NCI-H1105 treated with DMSO at 0.1 percent for 48 hours (cell line): ENCODE results near the gene MAML1.
A peak's percentile ranks its signal among the peaks of the same experiment; 100 is the strongest.

Source experiments
- DNase-seq: peaks from one replicate; lab custom pipeline; 2025; lab: John Stamatoyannopoulos, UW

Gene MAML1

DNA sequence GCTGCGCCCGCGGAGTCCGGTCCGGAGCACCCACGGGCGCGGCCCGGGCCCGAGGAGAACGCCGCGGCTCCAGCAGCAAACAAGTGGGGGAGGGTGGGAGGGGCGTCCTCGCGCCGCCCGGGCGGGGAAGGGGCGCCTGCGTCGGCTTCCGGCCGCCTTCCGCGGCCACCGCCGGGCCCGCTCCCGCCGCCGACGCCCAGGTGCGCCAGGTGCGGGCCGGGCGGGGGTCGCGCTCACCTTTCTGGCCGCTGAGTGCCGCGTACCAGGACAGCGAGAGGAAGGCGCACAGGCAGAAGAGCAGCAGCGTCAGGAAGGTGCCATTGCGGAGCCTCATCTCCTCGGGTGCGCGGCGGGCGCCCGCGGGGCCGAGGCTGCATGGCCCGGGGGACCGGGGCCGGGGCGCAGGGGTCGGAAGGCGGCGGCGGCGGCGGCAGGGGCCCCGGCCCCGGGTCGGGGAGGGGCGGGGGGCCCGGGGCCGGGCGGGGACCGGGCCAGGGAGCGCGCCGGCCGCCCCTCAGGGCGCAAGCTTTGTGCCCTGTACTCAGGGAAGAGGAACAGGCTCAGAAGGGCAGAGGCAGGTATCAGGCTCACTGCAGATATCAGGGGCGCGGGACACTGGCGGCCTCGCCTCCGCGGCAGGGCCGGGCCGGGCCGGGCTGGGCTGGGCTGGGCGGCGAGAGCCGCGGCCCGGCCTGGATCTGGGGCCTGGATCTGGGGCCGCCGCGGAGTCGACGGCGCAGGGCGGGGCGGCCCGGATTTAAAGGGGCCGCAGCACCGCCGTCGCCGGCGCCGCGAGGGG is 73.8 kb downstream of the MAML1 start, which contains the start of gene MGAT4B:
Gene MGAT4B (minus strand): TSS at position 617 of the 799 bp plus-strand sequence. CDS start 283 bp downstream, at position 334.
- DNase-seq: peak; percentile 42

DNA sequence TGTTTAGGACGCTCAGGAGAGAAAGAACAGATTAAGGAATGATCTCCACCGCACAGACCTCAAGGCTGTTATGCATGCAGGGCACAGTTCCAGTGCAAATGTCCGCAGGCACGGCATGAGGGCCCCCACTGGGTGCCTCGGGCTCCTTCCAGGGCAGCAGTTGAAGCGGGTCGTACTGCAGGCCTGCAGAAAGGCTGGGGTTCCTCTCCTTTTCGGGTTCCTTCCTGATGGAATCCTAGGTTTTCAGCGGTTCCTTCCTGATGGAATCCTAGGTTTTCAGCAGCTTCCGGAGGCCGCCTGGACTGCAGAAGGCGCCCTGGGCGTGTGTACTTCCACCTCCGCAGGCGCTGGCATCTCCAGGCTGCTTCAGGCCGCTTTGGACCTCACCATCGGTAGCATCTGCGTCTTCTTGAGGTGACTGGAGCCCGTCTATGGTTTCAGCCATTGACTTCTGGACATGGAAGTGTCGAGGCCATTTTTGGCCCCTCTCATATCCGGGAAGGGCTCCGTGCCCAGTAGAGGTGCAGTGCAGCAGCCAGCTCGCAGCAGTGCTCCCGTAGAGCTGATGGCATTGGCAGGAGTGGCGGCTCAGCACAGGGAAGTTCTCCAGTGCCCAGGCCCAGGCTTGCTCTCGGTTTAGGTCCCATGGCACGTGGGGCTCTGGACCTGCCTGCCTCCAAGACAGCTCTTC is 79.7 kb downstream of the MAML1 start:
- DNase-seq: no peak

DNA sequence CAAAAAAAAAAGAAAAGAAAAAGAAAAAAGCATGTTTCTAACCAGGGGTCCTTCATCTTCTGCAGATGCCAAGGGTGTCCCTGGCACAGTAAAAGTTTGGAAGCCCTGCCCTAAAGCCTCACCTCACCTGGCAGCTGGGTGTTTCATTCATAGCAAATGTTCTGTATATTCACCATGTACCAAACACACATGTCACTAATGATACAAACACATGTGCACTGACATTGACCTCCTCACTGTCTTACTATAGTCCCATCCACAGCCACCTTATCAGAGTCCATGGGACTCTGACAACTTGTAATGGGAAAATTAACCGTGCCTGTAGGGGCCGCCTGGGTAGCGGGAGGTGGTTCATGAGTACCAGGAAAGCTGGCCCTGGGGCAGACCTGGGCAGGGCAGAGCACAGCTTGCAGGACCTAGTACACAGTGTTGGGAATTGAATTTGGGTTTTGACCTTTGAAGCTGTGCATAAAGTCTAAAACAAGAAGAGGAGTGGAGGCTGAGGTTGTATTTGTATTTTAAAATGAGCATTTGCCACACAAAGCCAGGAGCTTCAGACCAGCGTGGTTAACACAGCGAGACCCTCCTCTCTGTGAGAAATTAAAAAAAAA is 80.5 kb downstream of the MAML1 start:
- DNase-seq: no peak

DNA sequence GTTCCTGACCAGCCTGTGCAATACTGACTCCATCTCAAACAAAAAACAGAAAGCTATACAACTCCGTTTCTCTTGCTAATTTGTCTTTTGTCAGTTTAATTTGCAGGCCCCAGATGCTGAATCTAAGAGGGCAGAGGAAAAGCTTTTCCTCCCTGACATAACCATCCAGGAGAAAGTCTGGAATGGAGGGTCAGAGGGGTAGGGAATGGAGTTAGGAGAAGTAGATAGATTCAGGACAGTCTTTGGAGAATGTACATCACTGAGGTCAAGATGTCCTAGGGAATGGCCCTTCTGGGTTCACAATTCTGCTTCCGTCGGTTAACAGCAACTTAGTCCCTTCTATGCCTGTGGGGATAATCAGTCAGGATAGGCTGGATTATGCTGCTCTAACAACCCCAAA is 81.5 kb downstream of the MAML1 start:
- no peak for DNase-seq

DNA sequence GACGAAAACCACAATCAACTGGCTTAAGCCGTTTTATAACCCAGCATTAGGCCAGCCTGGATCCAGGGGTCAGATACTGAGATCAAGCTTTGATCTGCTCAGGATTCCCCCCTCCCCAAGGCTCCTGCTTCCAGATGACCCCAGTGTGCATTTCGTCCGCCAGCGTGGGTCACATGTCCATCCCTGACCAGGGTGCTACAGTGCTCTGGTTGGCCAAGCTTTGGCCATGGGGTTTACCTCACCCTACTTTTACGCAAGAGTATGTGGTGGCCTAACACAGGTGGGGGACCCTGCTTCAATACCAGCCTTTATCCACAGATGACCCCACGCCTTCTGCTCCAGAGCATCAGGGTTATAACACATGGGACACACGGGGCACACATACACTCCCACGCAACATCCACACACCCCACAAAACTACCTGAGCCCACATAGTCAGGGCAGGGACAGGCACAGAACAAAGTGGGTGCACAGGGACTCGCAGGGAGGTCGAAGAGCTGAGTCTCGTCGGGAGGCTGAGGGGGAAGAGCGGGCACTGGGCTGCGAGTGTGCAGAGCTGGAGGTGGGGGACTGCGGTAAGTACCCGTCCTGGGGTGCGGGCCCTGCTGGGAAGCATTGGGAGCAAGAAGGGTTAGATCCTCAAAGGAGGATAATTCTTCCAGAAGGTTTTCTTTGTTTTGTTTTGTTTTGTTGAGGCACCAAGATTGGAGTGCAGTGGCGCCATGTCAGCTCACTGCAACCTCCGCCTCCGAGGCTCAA is 83.0 kb downstream of the MAML1 start:
- DNase-seq: no peak

DNA sequence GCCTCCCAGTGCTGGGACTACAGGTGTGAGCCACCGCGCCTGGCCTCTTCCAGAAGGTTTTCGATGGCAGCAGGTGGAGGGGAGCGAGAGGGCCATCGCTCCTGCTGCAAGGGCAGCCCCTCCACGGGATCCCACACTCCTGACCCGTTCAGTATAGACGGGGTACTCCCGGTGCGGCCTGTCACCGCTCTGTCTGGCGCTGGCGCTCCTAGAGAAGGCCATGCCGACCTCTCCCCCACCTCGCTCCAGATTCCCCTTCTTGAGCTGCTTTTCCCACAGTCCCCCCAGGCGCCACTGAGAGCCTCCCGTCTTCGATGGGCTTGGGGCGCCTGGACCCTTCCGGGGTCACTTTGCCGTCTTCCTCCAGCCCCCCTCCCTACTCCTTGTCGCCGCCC is 83.8 kb downstream of the MAML1 start:
- no peak for DNase-seq

DNA sequence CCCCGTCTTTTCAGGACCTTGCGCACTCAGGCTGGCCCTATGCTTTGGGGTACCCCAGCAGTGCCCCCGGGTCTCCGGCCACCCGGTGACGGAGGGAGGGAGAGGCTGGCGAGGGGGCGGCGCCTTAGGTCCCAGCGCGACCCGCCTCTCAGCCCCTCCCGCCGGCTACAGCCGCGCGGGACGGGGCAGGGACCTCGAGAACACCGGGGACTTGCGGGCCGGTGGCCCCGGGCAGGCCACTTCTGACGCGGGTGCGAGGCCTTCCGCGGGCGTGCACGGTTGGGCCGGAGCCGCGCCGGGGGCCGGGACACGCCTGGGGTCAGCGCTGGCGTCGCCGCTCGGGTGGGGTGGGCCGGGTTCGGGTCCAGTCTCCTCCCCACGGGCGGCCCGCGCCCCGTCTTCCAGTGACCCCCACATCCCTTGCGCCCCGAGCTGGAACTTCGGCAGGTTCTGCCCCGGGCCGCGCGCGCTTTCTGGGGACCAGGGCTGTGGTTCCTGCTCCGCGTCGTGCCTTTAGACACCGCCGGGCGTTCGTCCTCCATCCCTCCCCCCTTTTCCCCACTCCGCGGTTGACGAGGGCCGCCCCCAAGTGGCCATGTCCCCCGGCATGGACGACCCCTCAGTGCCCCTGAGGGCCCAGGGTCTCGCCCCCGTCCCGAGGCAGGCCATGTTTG is 84.3 kb downstream of the MAML1 start:
- DNase-seq: no peak

DNA sequence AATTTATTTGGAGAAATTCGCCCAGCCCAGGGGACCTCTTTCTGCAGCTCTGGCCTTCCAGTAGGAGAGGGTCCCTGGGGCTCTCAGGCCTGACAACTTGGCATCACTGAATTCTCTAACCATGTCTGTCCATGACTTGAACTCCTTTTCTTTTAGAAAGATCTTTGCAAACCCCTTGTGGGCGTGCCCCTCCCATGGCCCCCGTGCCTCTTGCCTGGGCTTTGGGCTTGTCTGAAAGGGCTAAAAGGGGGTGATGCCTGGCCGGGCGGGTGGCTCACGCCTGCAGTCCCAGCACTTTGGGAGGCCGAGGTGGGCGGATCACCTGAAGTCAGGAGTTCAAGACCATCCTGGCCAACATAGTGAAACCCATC is 84.8 kb downstream of the MAML1 start:
- DNase-seq: no peak

DNA sequence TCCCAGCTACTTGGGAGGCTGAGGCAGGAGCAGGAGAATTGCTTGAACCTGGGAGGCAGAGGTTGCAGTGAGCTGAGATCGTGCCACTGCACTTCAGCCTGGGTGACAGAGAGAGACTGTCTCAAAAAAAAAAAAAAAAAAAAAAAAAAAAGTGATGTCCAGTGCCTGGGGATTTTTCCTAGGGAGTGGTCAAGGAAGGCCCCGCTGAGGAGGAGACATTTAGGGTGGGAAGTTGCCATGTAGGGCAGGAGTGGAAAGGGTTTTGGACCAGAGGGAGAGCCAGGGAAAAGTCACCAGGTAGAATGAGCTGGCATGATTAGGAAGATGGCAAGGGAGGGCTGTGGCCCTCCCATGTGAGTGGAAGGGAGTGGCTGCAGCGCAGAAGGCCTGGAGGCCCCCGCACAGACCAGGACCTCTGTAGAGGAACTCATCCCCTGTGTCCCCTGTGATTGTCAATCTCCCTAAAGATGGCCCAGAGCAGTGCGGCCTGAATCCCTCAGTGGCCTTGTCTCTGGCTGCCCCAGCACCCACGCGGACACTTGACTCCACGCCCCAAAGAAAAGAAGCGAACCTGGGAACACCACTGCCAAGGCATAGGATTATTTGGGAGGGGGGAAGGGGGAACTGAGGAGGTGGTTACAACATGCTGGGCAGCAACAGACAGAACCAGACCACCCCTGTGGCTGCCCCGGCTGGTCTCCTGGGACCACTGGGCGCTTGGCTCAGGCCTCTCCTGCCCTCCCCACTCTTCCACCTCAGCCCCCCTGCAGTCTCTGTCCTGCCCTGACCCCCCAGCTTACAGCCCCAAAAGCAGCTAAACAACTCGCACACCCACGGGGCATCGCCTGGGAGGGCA is 85.5 kb downstream of the MAML1 start:
- DNase-seq: no peak

DNA sequence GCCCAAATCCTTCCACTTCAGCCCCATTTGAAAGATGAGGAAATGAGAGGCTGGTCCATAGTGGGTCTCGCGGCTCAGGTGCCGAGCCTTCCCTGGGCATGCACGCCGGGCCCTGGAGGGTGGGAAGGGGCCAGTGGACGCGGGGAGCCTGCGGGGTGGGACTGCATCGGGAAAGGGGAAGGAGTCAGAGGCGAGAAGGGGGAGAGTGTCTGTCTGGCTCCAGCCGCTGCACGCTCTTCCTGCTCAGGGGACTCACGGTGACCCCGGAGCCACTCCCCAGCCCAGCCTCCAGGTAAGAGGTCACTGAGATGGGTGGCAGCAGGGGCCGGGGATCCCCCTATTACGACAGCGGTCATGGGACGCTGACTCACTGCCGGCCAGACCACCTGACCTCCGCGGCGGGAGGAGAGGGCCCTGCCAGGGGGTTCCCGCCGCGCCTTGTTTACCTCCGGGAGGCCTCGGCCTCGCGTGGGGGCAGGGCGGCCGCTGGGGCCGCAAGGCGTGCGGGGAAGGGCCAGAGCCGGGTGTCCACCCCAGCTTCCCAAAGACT is 86.2 kb downstream of the MAML1 start:
- peak; percentile 61 for DNase-seq

DNA sequence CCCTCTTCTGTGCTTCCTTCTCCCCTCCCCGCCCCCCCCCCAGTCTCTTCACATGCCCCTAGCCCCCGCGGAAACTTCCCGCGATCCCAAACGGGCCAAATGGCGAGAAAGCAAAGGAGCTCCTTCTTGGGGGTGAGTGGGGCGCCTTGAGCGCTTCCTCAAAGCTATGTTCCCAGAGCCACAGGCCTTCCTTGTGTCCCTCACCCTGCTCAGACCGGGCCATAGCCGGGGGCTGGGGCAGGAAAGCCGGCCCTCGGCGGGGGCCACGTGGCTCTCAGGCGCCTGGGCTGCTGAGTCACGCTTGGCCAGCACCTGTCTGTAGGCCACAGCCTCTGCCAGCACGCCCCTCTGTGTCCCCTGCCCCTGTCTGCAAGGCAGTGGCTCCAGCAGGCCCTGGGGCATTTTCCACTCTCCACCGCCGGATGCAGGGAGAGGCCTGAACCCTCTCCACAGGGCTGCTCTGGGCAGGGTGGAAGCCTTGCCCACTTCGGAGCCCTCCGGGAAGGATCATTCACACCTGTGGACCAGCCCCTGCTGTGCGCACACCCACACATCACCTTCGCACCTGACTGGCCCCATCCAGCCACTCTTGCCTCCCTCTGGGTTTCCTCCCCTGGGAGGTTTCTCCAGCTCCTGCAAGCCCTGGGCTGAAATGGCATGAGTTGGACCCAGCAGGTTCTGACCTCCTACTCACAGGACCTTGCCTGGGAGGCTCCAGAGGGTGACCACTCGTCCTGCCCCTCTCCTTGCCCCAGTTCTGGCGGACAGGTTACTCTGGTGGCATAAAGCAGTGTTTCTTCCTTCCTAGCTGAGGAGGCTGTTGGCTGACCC is 86.9 kb downstream of the MAML1 start:
- peak; percentile 22 for DNase-seq

DNA sequence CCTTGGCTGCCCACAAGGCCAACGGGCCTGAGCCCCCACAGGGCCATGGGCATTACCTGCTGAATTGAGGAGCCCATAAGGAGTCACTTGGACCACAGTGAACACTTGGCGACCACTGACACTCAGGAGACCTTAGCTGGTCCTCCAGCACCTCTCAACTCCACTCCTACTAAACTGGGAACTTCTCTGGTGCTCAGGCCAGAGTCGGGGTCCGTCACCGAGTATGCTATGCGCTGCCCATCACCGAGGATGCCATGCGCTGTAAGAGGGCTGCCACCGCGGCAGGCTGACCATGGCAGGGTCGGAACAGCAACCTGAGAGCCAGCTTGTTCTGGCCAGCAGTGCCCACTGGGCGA is 87.5 kb downstream of the MAML1 start:
- DNase-seq: no peak

DNA sequence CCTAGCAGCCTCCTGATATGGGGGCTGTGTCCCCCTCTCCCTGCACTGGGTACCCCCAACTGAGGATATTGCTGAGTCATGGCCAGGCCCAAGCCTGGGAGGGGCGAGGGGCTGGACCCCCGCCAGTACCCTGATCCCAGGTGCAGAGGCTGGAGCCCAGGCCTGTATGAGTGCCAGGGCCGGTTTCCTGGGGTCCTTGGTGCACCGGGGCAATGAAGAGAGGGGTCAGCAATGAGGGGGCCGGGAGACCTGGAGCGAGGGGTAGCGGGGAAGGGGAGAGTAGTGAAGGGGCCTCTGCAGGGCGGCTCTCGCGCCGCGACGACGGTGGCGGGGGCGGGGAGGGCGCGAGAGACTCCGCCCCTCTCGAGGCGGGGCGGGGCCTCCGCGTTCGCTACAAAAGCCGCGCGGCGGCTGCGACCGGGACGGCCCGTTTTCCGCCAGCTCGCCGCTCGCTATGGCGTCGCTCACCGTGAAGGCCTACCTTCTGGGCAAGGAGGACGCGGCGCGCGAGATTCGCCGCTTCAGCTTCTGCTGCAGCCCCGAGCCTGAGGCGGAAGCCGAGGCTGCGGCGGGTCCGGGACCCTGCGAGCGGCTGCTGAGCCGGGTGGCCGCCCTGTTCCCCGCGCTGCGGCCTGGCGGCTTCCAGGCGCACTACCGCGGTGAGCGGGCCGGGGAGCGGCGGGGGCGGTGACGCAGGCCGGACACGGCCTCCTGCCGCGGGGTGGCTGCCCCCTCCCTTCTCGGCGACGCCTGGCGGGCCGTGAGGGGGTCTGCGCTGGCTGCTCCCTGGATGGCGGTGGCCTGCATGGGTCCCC is 88.1 kb downstream of the MAML1 start, which contains the start of gene SQSTM1:
Gene SQSTM1 (plus strand): TSS at position 423 of the 815 bp plus-strand sequence. CDS start 32 bp downstream, at position 455.
- peak; percentile 28 for DNase-seq

DNA sequence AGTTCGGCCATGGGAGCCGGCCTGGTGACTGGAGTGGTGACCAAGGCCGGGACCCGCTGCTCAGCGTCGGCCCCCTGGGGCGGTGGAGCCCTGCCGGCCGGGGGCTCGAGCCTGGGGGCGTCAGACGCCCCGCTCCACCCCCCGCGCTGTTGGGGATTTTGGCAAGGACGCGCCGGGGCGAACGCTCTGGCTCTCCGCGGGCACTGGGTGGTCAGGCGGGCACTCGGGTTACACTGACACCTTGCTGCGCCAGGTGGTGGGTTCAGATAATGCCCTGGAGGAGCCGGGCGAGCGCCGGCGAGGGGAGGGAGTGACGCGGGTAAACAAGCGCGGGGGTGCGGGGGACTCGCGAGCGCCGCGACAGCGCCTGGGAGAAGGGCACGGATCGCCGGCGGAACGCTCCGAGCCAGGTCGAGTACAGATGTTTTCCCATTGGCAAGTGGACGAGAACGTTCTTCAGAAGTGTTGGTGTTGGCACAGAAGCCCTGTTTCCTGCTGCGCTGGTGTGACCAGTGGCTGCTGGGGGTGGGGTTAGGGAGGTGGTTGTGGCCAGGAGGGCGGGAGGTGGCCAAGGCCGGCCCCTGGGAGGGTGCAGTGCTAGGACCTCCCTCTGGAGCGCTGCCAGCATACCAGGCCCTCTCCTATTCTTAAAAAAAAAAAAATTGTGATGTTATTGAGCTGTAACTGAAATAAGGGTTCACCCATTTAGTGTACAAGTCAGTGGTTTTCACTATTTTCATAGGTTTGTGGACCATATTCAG is 88.9 kb downstream of the MAML1 start:
- peak; percentile 65 for DNase-seq

DNA sequence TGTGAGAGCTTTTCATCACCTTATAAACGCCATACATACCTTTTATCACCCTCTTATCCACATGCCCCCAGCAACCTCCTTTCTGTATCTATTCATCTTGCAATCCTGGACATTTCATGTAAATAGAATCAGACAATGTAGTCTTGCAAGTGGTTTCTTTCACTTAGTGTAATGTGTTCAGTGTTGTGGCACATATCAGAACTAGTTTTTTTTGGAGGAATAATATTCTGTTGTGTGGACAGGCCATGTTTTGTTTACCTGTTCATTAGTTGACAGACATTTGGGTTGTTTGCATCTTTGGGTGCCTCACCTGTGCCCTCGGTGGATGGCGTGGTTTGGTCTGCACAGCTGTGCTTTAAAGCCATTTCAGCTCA is 89.4 kb downstream of the MAML1 start:
- no peak for DNase-seq

DNA sequence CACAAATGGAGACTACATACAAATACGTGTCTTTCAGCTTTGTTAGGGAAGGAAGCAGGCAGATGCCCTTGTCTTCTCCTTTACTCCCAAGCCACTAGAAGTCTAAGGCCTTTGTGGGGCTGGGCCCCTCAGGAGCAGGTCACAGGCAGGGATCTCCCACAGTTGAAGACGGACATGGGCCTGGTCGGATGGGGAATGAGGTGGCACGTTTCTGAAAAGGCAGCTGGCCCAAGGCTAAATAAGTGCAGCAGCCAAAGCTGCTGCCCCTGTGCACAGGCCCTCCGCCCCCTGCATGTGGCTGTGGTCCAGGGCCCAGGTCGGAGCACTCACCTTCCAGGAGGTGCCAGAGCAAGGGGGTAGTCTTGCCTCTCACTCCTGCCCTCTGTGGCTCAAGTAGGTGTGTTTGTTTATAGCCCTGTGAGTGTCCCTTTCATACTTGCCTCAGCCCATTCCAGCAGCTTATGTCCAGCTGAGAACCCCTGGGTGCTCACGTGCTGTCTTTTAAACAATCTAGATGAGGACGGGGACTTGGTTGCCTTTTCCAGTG is 89.9 kb downstream of the MAML1 start:
- DNase-seq: no peak

DNA sequence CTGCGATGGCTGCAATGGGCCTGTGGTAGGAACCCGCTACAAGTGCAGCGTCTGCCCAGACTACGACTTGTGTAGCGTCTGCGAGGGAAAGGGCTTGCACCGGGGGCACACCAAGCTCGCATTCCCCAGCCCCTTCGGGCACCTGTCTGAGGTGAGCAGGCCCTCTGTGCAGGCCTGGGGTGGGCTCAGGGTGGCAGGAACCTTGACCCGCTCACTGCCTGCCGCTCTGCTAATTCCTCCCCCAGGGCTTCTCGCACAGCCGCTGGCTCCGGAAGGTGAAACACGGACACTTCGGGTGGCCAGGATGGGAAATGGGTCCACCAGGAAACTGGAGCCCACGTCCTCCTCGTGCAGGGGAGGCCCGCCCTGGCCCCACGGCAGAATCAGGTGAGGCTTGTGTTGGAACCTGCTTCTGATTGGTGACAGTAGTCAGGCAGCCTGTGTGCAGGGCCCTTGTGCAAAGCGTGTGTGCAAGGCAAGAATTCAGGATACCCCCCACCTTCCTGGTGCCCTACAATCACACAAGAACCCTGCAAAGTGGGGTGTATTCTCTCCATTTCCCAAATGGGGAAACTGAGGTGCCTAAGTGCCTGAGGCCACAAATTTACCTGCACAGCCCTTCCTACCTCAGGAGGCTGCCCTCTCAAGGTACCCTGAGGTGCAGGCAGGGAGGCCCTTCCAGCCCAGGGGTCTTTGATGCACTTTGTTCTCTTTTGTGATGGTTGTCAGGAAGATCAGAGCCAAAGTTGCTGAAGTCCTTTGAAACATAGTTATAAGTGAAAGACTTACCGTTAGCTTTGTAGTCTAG is 91.5 kb downstream of the MAML1 start:
- DNase-seq: no peak
